Islet precursor cell (in vitro differentiated cells): Measurements from ENCODE around the gene PPM1H.
"Not testable (repeated sequence)": the region's sequence is repeated elsewhere in the genome, so short reads cannot be mapped to it uniquely, and the experiment has no call there.

Experiments used
- DNase-seq: peaks from one replicate; pipeline ENCODE4 v3.0.0-alpha.2; 2018

PPM1H gene

DNA sequence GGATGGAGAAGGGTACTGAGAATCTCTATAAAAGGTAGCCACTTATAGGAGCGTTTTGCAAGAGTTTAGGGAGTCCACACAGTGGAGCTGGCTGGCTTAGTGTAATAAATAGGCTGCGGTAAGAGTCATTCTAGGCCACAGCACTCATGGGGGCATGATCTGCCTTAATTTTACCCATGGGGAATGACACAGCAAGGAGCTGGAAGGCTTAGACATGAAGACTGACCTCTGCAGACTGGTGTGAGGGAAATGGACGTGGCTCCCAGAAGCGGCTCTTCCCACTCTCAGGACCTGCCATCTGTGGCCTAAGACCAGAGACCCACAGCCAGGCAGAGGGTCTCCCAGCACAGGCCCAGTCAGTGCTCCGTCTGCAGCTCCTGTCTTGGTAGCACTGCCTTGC, 173.3 kb downstream of the PPM1H start:
- peak; percentile 32 for DNase-seq

DNA sequence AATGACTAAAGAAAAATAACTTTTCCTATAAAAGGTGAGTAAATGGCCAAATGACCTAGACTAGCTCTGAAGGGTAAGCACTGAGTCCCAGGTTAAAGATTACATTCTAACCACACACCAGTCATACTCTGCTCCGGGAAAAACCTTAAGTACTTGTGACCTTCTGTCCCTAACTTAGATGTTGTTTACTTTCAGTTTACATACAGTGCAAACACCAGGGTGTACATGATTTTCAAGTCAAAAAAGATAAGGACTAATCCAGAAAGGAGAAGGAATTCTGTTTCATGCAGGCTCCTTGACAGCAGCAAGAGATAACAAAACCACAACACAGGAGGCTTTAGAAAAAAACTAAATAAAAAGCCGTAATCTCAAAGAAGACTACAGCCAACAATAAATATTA, 174.2 kb downstream of the PPM1H start:
- DNase-seq, result no peak

DNA sequence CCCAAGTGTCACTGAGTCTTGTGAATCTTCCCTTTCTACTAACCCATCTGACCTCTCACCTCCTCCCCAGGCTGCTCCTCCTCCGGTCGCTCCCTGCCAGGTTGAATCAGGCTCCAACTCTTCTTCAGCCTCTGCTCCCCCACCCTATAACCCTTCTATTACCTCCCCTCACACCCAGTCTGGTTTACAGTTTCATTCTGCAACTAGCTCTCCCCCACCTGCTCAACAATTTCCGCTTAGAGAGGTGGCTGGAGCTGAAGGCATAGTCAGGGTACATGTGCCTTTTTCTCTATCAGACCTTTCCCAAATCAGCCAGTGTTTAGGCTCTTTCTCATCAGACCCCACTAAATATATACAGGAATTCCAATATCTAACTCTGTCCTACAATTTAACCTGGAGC, 174.6 kb downstream of the PPM1H start:
- not testable (repeated sequence) for DNase-seq

DNA sequence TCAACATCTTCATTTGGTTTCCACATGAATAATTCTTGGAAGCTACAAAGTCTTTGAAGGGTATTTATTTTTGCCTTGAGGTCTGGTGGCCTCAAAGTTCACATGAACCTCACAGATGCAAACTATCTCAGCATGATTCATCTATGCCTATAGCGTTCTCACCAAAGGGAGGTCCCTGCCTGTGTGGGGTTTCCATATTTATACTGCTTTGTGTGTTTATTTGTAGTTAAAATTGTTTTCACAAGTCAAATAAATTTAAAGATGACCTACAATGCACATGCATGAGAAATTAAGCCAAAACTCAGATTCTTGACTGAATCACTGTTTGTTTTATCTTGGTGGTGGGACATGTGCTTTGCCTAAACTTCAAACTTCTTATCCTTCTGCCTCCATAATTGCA, 176.7 kb downstream of the PPM1H start:
- no peak for DNase-seq

DNA sequence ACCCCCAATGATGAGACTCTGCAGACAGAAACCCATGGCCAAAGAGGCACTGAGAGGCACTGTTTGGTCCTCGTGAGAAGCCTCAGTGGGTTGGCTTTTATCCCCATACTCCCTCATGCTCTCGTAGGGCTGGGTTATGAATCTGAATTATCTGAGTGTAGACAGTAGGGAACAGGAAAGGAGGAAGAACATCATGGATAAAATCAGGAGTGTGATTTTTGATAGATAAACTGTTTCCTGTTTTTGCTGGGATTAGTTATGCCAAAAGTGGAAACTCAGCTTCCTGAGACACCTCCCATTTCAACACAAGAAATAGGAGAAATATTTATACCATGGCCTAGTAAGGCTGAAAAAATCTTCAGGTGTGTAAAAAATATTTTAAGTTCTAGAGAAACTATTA, 177.9 kb downstream of the PPM1H start:
- DNase-seq, result no peak

DNA sequence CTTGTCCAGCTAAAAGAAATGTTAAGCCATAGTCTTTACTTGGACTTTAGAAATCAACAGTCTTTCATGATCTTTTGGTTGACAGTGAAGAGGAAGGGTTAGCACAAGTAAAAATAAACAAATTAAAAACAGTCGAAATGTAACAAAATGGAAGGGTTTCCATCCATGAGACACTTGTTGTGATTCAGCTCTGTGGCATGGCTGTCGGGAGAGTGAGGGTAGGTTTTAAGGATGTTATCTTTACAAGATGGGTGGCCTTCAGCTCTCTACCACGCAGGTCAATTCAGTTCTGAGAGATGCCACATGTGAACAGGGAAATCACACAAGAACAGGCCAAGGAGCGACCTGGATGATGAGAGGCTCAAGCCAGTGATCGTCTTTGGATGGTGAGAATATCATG, 180.2 kb downstream of the PPM1H start:
- DNase-seq, result no peak

DNA sequence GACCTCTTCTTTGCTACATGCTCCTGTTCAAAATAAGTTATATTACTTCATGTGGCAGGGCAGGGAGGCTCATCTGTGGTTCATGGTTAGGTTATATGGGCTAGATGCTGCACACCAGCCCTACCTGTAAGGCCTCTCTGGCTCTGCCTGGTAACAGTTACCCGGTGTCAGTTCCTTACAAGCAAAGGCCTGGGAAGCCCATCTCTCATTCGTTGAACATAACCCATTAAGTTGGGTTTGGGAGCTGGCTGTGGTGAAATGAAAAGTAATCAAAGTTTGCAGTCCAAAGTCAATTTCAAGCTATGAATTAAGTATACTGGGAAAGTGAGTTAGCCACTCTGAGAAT, 183.2 kb downstream of the PPM1H start:
- DNase-seq, result no peak

DNA sequence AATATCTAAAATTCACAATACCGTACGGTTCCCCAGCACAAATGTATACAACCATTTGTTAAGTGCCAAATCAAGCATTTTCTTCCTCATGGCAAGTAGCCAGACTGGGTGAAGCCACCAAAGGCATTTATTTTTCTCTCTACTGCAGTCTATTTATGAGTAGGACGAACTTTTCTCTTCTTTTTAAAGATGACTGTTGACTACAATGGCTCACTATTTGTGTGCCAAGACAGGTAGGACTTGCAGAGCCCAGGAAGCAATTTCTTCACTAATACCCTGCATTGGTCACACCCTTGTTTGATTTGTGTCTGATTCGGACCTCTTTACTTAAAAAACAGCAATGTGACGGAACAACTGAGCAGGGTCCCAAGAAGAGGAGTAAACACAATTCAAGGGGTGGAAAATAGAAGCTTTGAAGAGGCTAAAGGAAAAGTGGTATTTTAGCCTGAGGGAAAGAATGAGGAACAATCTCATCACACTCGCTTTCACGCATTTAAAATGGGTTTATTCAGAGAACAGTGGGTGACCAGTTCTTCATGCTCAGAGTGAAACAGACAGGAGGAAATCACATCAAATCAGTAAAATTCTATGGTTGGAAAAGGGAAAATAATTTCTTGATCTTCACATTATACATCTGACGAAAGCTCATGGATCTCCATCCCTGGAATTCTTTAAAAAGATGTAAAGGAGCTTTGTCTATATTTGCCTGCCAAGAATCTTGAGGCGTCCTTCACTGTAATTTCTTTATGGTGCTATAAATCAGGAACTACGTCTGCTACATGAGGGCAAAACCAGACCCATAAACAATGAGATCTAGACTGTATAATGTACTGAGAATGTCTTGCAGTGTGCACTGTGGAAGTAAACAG, 183.8 kb downstream of the PPM1H start:
- no peak for DNase-seq

DNA sequence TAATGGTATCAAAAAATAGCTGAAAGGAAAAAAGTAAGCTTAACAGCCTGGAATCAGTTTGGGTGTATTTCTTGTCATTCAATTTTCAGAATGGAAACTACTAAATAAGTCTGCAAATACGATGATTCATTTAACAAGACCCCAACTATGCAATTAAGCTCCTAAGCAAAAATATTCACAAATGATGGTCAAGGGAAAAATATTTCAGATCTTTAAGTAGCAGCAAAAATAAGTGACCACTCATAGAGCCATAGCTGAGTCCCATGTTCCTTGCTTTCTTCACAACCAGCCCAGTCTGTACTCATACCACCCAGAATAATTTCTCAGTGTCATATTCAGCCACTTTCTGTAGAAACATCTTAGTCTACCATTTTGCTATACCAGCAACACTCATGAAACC, 185.4 kb downstream of the PPM1H start:
- no peak for DNase-seq

DNA sequence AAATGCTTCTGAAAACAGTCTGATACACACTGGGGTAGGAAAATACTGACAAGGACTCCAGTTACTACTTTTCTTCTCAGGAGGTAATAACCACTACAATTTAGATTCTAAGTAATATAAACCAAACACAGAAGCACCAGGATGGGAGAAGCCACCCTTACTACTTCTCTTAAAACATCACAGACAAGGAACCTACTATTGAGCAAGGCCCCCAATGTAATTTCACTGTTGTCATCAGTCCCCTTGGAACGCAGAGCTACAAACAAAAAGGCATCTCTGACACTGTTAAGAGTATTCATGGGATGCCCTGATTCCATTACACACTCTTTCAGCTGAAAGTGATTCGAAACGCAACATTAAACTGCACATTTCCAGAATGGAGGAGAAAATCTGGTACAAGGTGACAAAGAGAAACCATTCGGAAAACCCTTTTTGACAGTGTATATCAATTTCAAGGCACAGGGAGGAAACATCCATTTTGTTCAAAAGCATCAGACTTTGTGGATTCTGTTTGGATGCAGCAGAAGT, 185.9 kb downstream of the PPM1H start:
- peak; percentile 25 for DNase-seq

DNA sequence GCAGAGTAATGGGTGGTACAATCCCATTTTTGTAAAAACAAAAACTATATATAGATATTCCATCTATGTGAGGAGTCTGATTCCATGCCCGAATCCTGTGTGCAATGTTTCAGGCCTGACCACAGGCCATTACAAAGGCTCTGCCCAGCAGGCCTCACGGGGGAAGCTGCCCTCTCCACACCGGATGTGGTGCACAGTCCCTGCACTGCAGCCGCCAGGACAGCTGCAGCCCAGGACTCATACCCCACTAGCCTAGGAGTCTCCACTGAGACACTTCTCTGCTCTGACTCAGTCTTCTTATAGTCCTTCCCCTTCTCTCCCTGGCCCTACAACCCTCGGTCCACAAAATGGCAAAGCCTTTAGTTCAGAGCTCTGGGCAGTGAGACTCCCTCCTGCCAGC, 190.4 kb downstream of the PPM1H start:
- DNase-seq, result no peak

DNA sequence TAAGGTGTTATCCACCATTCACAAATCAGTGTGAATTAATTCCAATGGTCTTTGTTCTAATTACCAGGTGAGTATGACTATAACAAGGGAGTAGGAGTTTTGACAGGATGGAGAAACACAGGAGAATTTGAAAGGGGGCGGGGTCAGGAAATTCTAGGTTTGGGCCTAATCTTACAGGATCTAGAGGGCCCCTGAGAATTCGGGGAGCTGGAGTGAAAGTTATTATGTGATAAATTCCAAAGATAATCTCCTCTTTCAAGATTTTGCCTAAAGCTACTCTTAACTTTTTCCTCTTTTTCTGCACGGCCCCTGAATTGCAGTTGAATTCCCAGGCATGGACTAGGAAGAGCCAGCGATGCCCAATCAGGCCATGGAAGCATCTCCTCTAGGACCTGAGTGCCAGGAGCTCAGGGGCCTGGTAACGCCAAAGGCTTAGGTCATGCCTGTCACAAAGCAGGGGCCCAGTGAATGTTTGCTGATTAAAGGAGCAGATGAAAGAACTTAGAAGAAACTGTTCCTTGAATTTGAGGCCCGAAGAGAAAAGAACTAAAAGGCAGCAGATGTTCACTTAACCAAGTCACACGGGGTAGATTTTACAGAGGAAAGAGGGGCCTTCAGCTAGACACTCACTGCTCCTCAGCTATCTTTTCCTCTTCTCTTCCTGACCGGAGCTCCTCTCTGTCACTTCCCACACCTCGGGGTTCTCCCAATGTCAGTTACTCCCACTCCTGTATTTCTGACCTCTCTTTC, 195.5 kb downstream of the PPM1H start:
- DNase-seq, result no peak

DNA sequence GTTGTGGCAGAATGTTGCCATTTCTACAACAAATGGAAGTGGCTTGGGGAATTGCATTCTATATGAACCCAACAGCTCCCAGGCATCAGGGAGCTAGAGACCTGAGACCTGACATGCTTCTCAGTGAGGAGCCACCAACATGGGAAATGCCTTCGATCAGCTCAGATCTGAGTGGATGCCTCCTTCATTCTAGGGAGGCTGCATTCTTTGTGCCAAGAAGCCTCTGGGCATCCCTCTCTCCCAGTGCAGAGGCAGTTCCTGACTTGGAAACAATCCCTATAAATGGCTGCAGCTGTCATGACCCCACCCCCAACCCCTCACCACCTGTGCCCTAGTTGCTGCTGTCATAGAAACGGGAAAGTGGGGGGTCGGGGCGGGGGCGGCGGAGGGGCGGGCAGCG, 196.3 kb downstream of the PPM1H start:
- no peak for DNase-seq

DNA sequence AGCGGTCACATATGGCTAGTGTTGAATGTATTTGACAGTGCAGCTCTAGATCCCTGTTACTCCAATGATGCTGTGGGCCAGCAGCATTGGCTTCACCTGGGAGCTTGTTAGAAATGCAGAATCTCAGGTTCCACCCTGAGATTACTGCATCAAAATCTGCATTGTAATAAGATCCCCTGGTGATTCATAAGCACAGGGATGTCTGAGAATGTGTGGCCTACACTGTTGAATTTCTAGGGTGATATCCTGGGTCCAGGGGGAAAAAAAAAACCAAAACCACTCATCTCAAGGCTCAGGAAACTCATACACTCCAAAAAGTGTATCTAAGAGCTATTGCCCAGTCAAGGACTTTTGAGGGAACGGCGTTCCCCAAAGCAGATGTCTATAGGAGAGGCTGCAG, 196.8 kb downstream of the PPM1H start:
- DNase-seq, result no peak

DNA sequence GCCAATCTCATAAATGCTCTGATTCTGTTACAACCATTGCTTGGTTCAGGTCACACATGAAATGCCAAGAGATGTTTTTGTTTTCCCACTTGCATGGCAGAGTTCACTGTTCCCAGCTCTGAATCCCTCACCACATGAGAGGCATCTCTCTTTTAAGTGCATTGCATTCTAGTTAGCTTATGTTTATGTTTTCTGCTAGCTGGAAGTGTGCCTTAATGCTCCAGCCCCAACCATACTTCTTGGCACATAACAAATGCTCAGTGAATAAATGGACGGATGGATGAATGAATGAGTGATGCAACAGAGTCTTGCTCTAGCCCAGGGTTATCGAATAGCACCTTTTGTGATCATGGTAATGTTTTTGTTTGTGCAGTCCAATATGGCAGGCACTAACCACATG, 197.3 kb downstream of the PPM1H start:
- DNase-seq, result no peak

DNA sequence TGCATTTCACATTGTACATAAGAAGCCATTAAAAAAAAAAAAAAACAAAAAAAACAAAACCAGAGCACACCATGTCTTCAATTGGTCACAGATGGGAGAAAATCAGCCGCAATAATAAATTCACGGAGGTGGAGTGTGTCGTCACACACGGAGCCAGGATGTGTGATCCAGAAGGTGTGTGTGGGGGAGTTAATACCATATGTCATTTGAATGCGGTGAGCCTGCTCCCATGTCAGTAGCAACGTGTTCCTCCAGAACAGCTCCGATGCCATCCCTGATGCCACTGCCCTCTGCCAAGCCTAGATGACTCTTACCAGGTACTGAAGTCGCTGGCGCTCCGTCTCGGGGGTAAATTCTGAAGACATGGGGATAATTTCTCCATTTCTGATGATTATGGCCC, 197.8 kb downstream of the PPM1H start:
- no peak for DNase-seq

DNA sequence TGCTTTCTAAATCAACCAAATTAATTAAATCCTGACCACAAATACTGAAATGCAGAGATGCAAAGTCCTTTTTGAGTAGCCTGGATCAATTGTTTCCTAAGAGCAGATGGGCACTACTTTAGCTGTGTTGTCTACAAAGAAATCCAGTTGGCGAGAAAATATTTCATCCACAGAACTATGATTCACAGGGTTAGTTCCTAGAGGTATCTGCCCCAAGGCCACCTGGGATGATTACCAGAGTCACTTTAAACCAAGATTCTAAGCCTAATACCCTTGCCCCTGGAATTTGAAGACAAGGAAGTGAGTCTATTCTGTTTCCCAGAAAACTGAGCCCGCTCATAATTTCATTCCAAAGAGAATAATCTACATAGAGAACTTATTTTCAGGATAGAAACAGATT, 198.4 kb downstream of the PPM1H start:
- DNase-seq, result no peak

DNA sequence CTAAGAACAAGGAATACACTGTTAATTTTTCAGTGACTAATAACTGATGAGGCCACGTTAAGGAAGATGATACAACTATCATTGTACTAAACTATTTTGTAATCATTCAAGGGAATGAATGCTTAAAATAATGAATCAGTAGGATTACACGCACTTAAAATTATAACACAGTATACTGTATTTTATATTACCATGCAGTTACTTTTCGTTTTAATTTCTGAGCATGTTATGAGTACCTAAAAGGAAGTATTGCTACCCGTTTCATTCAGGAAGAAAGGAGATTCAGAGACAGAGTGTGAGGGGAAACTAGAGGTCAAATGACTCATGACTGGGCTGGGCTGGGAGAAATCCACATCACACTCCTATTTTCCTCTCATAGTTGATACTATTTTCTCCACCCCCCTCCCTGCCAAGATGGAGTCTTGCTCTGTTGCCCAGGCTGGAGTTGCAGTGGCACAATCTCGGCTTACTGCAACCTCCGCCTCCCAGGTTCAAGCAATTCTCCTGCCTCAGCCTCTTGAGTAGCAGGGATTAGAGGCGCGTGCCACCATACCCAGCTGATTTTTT, 202.0 kb downstream of the PPM1H start:
- no peak for DNase-seq

DNA sequence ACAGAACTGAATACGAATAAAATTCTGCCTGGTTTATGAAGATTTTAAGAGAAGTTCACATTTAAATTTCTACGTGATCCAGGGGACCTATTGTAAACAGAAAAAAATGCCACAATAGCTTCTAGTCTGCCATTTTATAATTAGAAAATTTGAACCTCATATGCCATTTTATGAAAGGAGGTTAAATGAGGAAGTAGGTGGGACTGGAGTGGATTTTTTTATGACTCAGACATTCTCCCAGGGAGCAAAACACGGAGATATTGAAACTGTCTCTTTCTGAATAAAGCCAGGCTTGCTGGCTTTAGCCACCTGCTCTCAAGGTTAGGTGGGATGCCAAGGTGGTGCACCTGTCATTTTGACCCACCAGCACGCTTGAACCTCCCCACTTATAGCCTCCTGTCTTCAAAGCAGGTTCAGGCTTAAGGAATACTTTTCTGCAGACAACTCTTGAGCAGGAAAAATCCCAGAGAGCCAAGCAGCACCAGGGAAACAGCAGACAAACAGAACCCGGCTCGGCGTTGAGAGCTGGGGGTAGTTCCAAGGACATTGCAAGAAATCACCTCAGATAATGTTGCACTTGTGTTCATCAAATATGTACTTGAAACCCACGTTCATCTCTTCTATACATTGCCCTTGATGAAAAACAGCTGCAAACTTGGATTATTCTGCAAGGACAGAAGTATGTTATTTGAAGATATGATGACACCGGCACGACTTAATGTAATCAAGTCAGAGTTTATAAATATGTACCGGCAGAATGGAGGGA, 203.7 kb downstream of the PPM1H start:
- no peak for DNase-seq

DNA sequence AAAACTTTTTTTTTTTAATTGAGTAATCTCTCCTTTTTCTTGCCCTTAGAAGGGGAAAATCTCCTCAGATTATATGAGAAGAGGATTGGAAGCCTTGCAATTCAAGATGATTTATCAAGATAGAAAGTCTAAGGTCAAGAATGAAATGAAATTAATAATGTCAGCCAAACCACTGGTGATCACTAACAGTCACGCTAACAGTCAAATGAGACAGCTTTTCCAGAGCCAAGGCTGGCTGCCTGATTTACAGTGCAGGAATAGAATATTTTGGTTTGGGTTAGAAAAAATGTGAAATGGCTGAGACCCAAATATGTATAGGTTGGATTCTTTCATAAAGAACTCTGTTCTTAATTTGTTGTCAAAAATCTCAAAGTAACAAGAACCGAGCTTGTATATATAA, 204.3 kb downstream of the PPM1H start:
- no peak for DNase-seq

DNA sequence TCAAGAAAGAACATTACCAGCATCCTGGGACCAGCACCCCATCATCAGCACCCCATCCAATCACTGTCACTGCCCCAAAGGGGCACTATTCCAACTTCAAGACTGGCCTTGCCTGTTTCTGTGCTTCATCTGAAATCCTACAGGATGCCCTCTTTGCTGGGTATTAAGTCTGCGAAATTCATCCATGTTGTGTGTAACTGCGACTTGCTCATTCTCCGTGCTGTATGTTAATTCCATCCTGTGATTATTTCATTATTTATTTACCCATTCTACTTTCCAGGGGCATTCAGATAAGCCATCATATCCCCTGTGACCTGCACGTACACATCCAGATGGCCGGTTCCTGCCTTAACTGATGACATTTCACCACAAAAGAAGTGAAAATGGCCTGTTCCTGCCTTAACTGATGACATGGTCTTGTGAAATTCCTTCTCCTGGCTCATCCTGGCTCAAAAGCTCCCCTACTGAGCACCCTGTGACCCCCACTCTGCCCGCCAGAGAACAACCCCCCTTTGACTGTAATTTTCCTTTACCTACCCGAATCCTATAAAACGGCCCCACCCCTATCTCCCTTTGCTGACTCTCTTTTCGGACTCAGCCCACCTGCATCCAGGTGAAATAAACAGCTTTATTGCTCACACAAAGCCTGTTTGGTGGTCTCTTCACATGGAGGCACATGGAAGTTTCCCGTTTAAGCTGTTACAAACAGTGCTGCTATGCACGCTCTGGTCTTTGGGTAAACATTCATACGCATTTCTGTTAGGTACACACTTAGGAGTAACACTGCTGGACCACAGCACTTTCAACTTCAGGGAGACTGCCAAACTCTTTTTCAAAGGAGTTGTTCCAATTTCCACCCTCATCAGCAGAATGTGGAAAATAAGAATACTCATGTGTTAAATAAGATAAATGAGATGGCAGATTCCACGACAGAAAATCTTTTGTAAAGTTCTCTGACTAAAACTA, 205.1 kb downstream of the PPM1H start:
- DNase-seq, result not testable (repeated sequence)

DNA sequence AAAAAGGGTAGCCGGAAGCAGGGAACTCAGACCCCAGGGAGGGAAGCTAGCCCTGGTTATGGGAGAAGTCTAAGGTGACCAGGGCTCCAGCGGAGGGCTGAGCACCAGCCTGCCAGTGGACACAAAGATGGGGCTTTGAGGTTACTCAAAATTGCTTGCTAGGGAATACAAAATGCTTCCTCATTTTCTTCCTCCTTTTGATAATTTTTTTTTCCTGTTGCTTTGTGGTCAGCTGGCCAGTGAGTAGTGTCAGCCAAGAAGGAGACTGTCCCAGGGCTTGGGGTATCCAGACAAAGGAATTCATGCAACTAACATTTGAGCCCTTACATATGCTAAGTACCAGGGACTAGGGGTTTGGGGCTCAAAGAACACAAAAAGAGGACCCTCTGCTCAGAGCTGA, 206.2 kb downstream of the PPM1H start:
- no peak for DNase-seq
